H1 (cell line): ENCODE results near the gene COL26A1. TPM values are rescaled to one million over a fixed set of nuclear protein-coding genes. Genes with fewer than 3 reads are reported as not detected.

Source experiments
- CTCF ChIA-PET: fragments of 300-600 bp; sonication (Branson Sonifier 250); formaldehyde crosslinking; loops from one replicate; lab custom pipeline; 2021; ENCODE audit not compliant: partially characterized antibody; lab: Charles Lee
- POLR2A ChIA-PET: fragments of 300-600 bp; sonication (Branson Sonifier 250); formaldehyde crosslinking; loops from one replicate; lab custom pipeline; 2021; ENCODE audit warnings: inconsistent platforms; ENCODE audit not compliant: partially characterized antibody; lab: Charles Lee
- DNase-seq, 2 experiments: peaks; one replicate each; pipeline versions ENCODE4 v3.0.0 to v3.0.0-alpha.2; 2010 to 2022; ENCODE audit warnings: low spot score in 2 of 2, low read depth in 1 of 2, mixed read lengths in 1 of 2
- FAIRE-seq: peaks from 2 replicates; lab custom pipeline; 2011; peaks lifted over from hg19 to GRCh38; lab: Jason Lieb, UNC
- H2AFZ ChIP-seq: 2 replicates; pipeline ENCODE4 v1.8.1; 2012; ENCODE audit warnings: low read length, inconsistent platforms
- H2AK5ac ChIP-seq: 2 replicates; pipeline ENCODE4 v1.6.1; 2013; ENCODE audit warnings: low read depth, low read length
- H2BK120ac ChIP-seq: replicated peaks from 2 replicates; pipeline ENCODE3; 2013; ENCODE audit warnings: low read depth, low read length, inconsistent platforms
- H2BK12ac ChIP-seq: 2 replicates; pipeline ENCODE4 v1.6.1; 2013; ENCODE audit warnings: low read depth, low read length
- H2BK15ac ChIP-seq: 2 replicates; pipeline ENCODE4 v1.6.1; 2013; ENCODE audit warnings: low read length
- H2BK20ac ChIP-seq: 2 replicates; pipeline ENCODE4 v1.6.1; 2013; ENCODE audit warnings: low read length
- H2BK5ac ChIP-seq: 2 replicates; pipeline ENCODE4 v1.6.1; 2013; ENCODE audit warnings: low read depth, low read length
- H3K14ac ChIP-seq: 2 replicates; pipeline ENCODE4 v1.6.1; 2013; ENCODE audit warnings: inconsistent platforms; ENCODE audit not compliant: insufficient read length
- H3K18ac ChIP-seq: 2 replicates; pipeline ENCODE4 v1.6.1; 2013; ENCODE audit warnings: low read length; ENCODE audit errors: extremely low read depth
- H3K23ac ChIP-seq: 2 replicates; pipeline ENCODE4 v1.6.1; 2013; ENCODE audit warnings: inconsistent platforms; ENCODE audit not compliant: insufficient read length
- H3K23me2 ChIP-seq: 2 replicates; pipeline ENCODE4 v1.6.1; 2013; ENCODE audit warnings: low read depth, low read length
- H3K27ac ChIP-seq: 2 replicates; pipeline ENCODE4 v1.6.1; 2011; ENCODE audit warnings: low read depth, low read length, inconsistent platforms
- H3K27me3 ChIP-seq, 4 experiments: replicated peaks in 1 of 4; 1 replicate in 1 of 4; 2 replicates in 3 of 4; pipeline versions ENCODE4 v1.6.1 to v1.8.1; 2011 to 2013; ENCODE audit warnings: low read length in 3 of 4, mild to moderate bottlenecking in 3 of 4, inconsistent platforms in 2 of 4, mixed read lengths in 2 of 4, moderate library complexity in 1 of 4; ENCODE audit not compliant: control insufficient read depth in 3 of 4, insufficient read depth in 3 of 4; ENCODE audit errors: extremely low read depth in 1 of 4
- H3K36me3 ChIP-seq, 4 experiments: 2 replicates each; pipeline versions ENCODE4 v1.6.1 to v1.8.1; 2011 to 2013; ENCODE audit warnings: mild to moderate bottlenecking in 4 of 4, low read length in 3 of 4, moderate library complexity in 2 of 4, control low read depth in 1 of 4, inconsistent platforms in 1 of 4; ENCODE audit not compliant: insufficient read depth in 4 of 4, control insufficient read depth in 2 of 4
- H3K4ac ChIP-seq: replicated peaks from 2 replicates; pipeline ENCODE3; 2013; ENCODE audit warnings: low read length, low read depth, mixed read lengths, inconsistent platforms; ENCODE audit not compliant: insufficient read length
- H3K4me1 ChIP-seq, 4 experiments: replicated peaks in 1 of 4; 1 replicate in 1 of 4; 2 replicates in 3 of 4; pipeline versions ENCODE4 v1.6.1 to v1.8.1; 2011 to 2013; ENCODE audit warnings: low read length in 3 of 4, inconsistent platforms in 2 of 4, mixed read lengths in 1 of 4; ENCODE audit not compliant: insufficient read depth in 4 of 4, control insufficient read depth in 3 of 4
- H3K4me2 ChIP-seq, 2 experiments: 2 replicates each; pipeline versions ENCODE4 v1.6.1 to v1.8.1; 2011 to 2013; ENCODE audit warnings: low read depth in 2 of 2, low read length in 2 of 2, control low read depth in 1 of 2, inconsistent platforms in 1 of 2, mild to moderate bottlenecking in 1 of 2; ENCODE audit not compliant: insufficient read depth in 1 of 2
- H3K4me3 ChIP-seq, 4 experiments: fragments of 200-600, 300-600 bp in 1 of 4; sonication (generic), shearing (Covaris generic), sonication (Bioruptor Twin) in 1 of 4; 2 replicates each; pipeline versions ENCODE4 v1.5.1 to v1.8.1; 2011 to 2016; ENCODE audit warnings: low read length in 4 of 4, low read depth in 3 of 4, control low read depth in 2 of 4, inconsistent platforms in 2 of 4, mild to moderate bottlenecking in 2 of 4, mixed read lengths in 1 of 4, moderate library complexity in 1 of 4; ENCODE audit not compliant: insufficient read depth in 2 of 4; ENCODE audit errors: extremely low read depth in 1 of 4
- H3K56ac ChIP-seq: replicated peaks from 2 replicates; pipeline ENCODE3; 2013; ENCODE audit warnings: low read depth, mild to moderate bottlenecking, mixed read lengths, low read length, inconsistent platforms; ENCODE audit not compliant: insufficient read length
- H3K79me1 ChIP-seq: 2 replicates; pipeline ENCODE4 v1.6.1; 2013; ENCODE audit warnings: low read depth, low read length, control low read depth
- H3K79me2 ChIP-seq, 2 experiments: 2 replicates each; pipeline versions ENCODE4 v1.6.1 to v1.8.1; 2012 to 2013; ENCODE audit warnings: low read length in 2 of 2, mild to moderate bottlenecking in 2 of 2, inconsistent platforms in 1 of 2; ENCODE audit not compliant: insufficient read depth in 2 of 2, control insufficient read depth in 1 of 2
- H3K9ac ChIP-seq, 4 experiments: replicated peaks in 1 of 4; 1 replicate in 1 of 4; 2 replicates in 3 of 4; pipeline versions ENCODE4 v1.6.1 to v1.8.1; 2011 to 2013; ENCODE audit warnings: low read depth in 3 of 4, low read length in 3 of 4, control low read depth in 2 of 4, mild to moderate bottlenecking in 2 of 4, moderate library complexity in 2 of 4, inconsistent platforms in 1 of 4; ENCODE audit errors: extremely low read depth in 1 of 4
- H3K9me3 ChIP-seq, 2 experiments: 2 replicates each; pipeline versions ENCODE4 v1.6.1 to v1.8.1; 2012 to 2013; ENCODE audit warnings: mild to moderate bottlenecking in 2 of 2, moderate library complexity in 2 of 2, control low read depth in 1 of 2, inconsistent platforms in 1 of 2, low read depth in 1 of 2, low read length in 1 of 2, mixed read lengths in 1 of 2; ENCODE audit not compliant: insufficient read depth in 2 of 2
- H4K20me1 ChIP-seq, 2 experiments: replicated peaks in 1 of 2; 2 replicates each; pipeline versions ENCODE3 to v1.8.1; 2011 to 2013; ENCODE audit warnings: inconsistent platforms in 2 of 2, low read length in 2 of 2, mild to moderate bottlenecking in 1 of 2; ENCODE audit not compliant: insufficient read depth in 2 of 2, control insufficient read depth in 1 of 2
- H4K5ac ChIP-seq: 2 replicates; pipeline ENCODE4 v1.6.1; 2013; ENCODE audit warnings: low read length, low read depth, mixed read lengths, inconsistent platforms; ENCODE audit not compliant: insufficient read length
- H4K8ac ChIP-seq: 2 replicates; pipeline ENCODE4 v1.8.0; 2013; ENCODE audit warnings: mild to moderate bottlenecking, moderate library complexity, low read length, inconsistent platforms; ENCODE audit not compliant: insufficient read depth; ENCODE audit errors: extremely low read depth
- H4K91ac ChIP-seq: replicated peaks from 2 replicates; pipeline ENCODE3; 2013; ENCODE audit warnings: low read length, mixed read lengths, inconsistent platforms; ENCODE audit not compliant: insufficient read length
- CHD2 ChIP-seq: IDR thresholded peaks from 2 replicates; pipeline ENCODE4 v1.6.1; 2012; ENCODE audit warnings: low read length, improper control_type of control experiment
- NRF1 ChIP-seq: IDR thresholded peaks from 2 replicates; pipeline ENCODE4 v1.6.1; 2011; ENCODE audit warnings: mild to moderate bottlenecking, low read depth, low read length, improper control_type of control experiment
- TEAD4 ChIP-seq: IDR thresholded peaks from 2 replicates; pipeline ENCODE4 v1.6.1; 2012; ENCODE audit warnings: low read depth, low read length, inconsistent platforms, mixed read lengths
- YY1 ChIP-seq: IDR thresholded peaks from 2 replicates; pipeline ENCODE4 v1.6.1; 2011; ENCODE audit warnings: low read depth, mild to moderate bottlenecking, low read length
- WGBS, 2 experiments: shearing (Covaris generic) in 1 of 2; methylation state at CpG; one replicate each; pipeline versions ENCODE4 v1.1.6 to v1.1.7; 2013 to 2015; ENCODE audit warnings: low lambda C conversion rate in 2 of 2, mixed read lengths in 2 of 2, inconsistent platforms in 1 of 2, low coverage in 1 of 2, missing lambda C conversion rate in 1 of 2; ENCODE audit not compliant: insufficient replicate concordance in 2 of 2, insufficient coverage in 1 of 2, insufficient read length in 1 of 2; ENCODE audit errors: extremely low coverage in 1 of 2, missing lambda C conversion rate in 1 of 2; 5-methylcytosine and 5-hydroxymethylcytosine counted together
- polyA plus RNA-seq, 7 experiments: library from polyadenylated mRNA; depleted of rRNA in 3 of 7; stranded (reverse) in 5 of 7; unstranded in 2 of 7; fragments of >200 nt in 5 of 7; fragments of 200-250 nt in 2 of 7; gene quantifications; 1 replicate in 5 of 7; 2 replicates in 1 of 7; 4 replicates in 1 of 7; pipeline versions ENCODE4 v1.2.1 to v1.2.3, GENCODE V29; 2011 to 2013; ENCODE audit warnings: missing spikeins in 2 of 7, mixed read lengths in 2 of 7
- total RNA-seq: library from RNA; stranded (reverse); fragmentation: NEBNext Ultra II Directional; extraction: Animal tissue kit (Norgen Biotek cat#: 25700); gene quantifications from 2 replicates; pipeline ENCODE4 v1.2.1, GENCODE V29; 2021
- TF ChIP-seq, protein P1 (sequence below): IDR thresholded peaks from 2 replicates; pipeline ENCODE4 v1.6.1; 2012; ENCODE audit warnings: low read length, inconsistent platforms

Gene COL26A1
- total and polyA plus RNA-seq, 2 of the 8 experiments (the other 6 are each of a cell fraction or from before 2014, with no cell fraction given) = 51.1 to 68.8 TPM

DNA sequence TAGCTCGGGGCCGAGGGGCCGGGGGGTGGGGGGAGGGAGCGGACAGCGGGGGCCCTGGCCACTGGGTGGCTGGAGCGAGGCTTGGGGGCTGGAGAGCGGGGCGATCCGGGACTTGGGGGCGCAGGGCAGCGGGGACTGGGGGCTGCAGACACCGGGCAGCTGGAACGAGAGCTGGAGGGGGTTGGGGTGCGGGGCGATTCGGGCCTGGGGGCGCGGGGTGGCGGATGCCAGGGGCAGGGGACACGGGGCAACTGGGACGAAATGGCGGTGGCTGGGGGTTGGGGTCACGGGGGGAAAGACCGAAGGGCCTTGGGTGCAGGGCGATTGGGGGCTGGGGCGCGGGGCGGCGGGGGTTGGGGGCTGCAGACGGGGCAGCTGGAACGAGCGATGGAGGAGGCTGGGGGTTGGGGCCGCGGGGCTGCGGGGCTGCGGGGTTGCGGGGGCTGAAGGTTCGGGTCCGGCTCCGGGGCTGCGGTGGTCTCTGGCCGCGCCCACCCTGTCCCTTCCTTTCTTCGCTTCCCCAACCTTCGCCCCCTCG, 590 bp downstream of the COL26A1 start:
- Histone ChIP-seq H2BK12ac (peak overlapping the region; percentile 80; the same call in 1 of the 2 replicates), H3K79me2 (peaks cover 4 to 39% of the 10 kb centered on the region in 2 experiments; a peak in 3 of 4 replicates), H2BK20ac (no peak overlapping the region), H2BK120ac (peak overlapping the region; percentile 87), H3K9ac (peak overlapping the region; percentile 75 to 94 (median 86)), H3K79me1 (peaks cover 3% of the 10 kb centered on the region), H2AFZ (no peak overlapping the region), H4K91ac (peak overlapping the region; percentile 98), H3K23me2 (peaks cover 5% of the 10 kb centered on the region), H3K56ac (peak overlapping the region; percentile 46), H4K5ac (peak overlapping the region; percentile 98), H3K18ac (peak overlapping the region; percentile 100), H3K23ac (no peak overlapping the region), H2BK5ac (peak overlapping the region; percentile 90; the same call in 1 of the 2 replicates), H3K9me3 (no peaks in the 10 kb centered on the region), H3K27me3 (no peaks in the 10 kb centered on the region; a peak in 1 of 7 replicates), H3K14ac (no peak overlapping the region), H3K4me1 (peaks cover 0 to under 1% (median 0%) of the 10 kb centered on the region in 4 experiments; a peak in 2 of 7 replicates), H3K36me3 (peaks cover 0 to 3% (median 0%) of the 10 kb centered on the region in 4 experiments; a peak in 1 of 8 replicates), H3K4me2 (peak overlapping the region; percentile 80 to 83), H3K4me3 (peak overlapping the region; percentile 64 to 84 (median 73)), H4K8ac (peak overlapping the region; percentile 99; the same call in 1 of the 2 replicates), H2BK15ac (no peak overlapping the region), H3K27ac (peak overlapping the region; percentile 86; the same call in 1 of the 2 replicates), H3K4ac (peak overlapping the region; percentile 99), H4K20me1 (peaks cover 0 to 2% of the 10 kb centered on the region in 2 experiments), H2AK5ac (no peak overlapping the region)
- WGBS, 2 experiments = 0% methylated on average over 4 of the region's 46 CpGs; no CpG with 5 or more reads in 1 of the 2 experiments
- no peak for DNase-seq
- no peak for FAIRE-seq
- TF ChIP-seq, protein P1, sequence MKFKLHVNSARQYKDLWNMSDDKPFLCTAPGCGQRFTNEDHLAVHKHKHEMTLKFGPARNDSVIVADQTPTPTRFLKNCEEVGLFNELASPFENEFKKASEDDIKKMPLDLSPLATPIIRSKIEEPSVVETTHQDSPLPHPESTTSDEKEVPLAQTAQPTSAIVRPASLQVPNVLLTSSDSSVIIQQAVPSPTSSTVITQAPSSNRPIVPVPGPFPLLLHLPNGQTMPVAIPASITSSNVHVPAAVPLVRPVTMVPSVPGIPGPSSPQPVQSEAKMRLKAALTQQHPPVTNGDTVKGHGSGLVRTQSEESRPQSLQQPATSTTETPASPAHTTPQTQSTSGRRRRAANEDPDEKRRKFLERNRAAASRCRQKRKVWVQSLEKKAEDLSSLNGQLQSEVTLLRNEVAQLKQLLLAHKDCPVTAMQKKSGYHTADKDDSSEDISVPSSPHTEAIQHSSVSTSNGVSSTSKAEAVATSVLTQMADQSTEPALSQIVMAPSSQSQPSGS = no peak
- TF ChIP-seq TEAD4 (no peak), YY1 (no peak), NRF1 (no peak), CHD2 (no peak)
- ChIA-PET POLR2A (interaction anchor here (0.9 to 5.7 kb wide), 23 partner anchors 9 to 77 kb away, joined by 3 to 29 read pairs (median 6); partner anchors contain the start of gene IFT22), CTCF (interaction anchor here (0.7 to 36.0 kb wide), 9 partner anchors 10 to 169 kb away, joined by 3 to 728 read pairs (median 5); no protein-coding TSS in a partner anchor)
